GM21447 (cell line): Measurements from ENCODE around the gene MAP2K5.

Experiments used
- ATAC-seq: cut with Tn5 transposase; IDR thresholded peaks from one replicate; pipeline ENCODE4 v1.9.1; 2021; ENCODE audit not compliant: unreplicated experiment

Gene MAP2K5

GRCh38 chr15:67801926-67802914 is 259.7 kb downstream of the MAP2K5 start:
- no peak for ATAC-seq

- ATAC-seq = no peak
These were observed 260.8 kb downstream of the MAP2K5 start for GRCh38 chr15:67803299-67803698.

- no peak for ATAC-seq
These were observed 261.7 kb downstream of the MAP2K5 start for GRCh38 chr15:67803996-67804843.

GRCh38 chr15:67805008-67805665 is 262.6 kb downstream of the MAP2K5 start:
- no peak for ATAC-seq

- no peak for ATAC-seq
These were observed 263.4 kb downstream of the MAP2K5 start for GRCh38 chr15:67805666-67806516.

- ATAC-seq = no peak
These were observed 264.0 kb downstream of the MAP2K5 start for GRCh38 chr15:67806536-67806935.

- ATAC-seq = no peak
These were observed 264.6 kb downstream of the MAP2K5 start for GRCh38 chr15:67807141-67807540.

- no peak for ATAC-seq
These were observed 265.3 kb downstream of the MAP2K5 start for GRCh38 chr15:67807836-67808235.

GRCh38 chr15:67808821-67809220 is 266.3 kb downstream of the MAP2K5 start:
- ATAC-seq = no peak

GRCh38 chr15:67809441-67809840 is 266.9 kb downstream of the MAP2K5 start:
- no peak for ATAC-seq

GRCh38 chr15:67809866-67810265 is 267.4 kb downstream of the MAP2K5 start:
- ATAC-seq = no peak

GRCh38 chr15:67812241-67812644 is 269.7 kb downstream of the MAP2K5 start:
- no peak for ATAC-seq

- ATAC-seq = no peak
These were observed 270.7 kb downstream of the MAP2K5 start for GRCh38 chr15:67813104-67813634.

- ATAC-seq = no peak
These were observed 272.6 kb downstream of the MAP2K5 start for GRCh38 chr15:67815036-67815592.

GRCh38 chr15:67816668-67817067 is 274.2 kb downstream of the MAP2K5 start:
- ATAC-seq = no peak

- no peak for ATAC-seq
These were observed 276.0 kb downstream of the MAP2K5 start for GRCh38 chr15:67818464-67818863.

- no peak for ATAC-seq
These were observed 277.1 kb downstream of the MAP2K5 start for GRCh38 chr15:67819636-67820035.

- ATAC-seq = no peak
These were observed 277.9 kb downstream of the MAP2K5 start for GRCh38 chr15:67820122-67820991.
